HK-2 (cell line): ENCODE measurements around the gene ZBED4.

ENCODE experiments used
- DNase-seq: peaks from one replicate; pipeline ENCODE4 v3.0.0-alpha.2; 2018; ENCODE audit not compliant: unreplicated experiment

ZBED4 gene

DNA sequence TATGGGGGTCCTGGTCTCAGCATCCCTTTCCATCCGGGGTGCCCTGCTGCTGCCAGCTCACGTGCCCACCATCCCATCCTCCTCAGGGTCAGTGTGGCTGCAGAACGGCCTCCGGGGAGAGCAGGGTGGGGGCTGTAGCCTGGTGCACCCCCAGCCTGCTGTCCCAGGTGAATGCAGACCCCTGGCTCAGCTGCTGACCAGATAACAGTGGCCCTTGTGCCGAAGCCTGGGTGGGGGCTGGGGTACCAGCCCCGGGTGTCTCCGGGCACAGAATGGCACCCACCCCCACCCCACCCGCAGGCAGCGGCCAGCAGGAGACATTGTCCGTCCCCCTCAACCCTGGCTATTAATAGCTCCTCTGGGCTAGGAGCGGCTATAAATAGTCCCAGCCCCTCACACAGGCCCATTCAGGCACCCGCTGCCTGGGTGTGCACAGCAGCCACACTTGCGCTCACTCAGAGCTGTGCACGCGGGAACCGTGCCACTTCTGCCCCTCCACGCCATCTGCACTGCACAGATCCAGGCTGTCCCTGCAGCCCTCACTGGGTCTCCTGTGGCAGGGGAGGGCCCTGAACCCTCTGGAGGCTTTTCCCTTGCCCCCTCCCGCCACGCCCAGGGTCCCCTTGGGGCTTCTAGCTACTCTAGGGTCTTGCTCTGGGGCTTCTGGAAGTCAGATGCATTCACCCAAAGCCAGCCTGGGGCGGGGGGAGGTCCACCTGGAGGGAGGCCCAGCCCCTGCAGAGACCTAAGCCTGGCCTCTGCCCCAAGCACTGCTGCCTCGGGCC is 83.5 kb downstream of the ZBED4 start:
- no peak for DNase-seq

DNA sequence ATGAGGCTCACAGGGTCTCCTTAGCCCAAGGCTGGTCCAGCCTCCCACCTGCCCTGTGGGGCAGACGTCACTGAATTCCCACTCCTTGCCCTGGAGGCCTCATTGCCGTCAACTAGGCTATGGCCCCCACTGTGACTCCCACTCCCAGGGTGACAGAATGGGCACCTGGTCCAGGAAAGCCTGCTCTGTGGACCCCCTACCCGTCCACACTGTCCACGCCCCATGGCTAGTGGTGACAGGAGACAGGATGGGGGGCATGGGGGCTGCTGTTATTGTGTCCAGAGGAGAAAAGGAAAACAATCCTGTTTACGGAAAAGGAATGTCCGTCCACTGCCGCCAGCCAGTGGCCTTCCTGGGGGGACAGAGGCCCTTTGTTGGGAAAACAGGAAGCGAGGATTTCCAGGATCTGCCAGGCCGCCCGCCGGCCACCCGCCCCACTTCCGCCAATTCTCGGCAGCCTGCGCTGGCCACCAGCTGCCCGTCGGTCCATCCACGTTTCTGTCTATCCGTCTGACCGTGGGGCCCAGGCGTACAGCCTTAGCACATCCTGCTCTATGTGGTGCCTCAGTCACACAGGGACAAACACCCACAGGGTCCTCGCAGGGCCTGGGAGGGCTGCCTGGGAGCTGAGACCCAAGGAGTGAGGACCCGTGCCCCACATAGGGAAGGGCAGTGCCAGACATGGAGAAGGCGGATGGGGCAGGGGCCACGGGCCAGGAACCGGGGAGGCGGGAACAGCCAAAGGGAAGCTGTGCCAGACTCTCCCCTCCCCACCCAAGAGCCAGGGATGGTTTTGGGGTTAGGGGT is 84.3 kb downstream of the ZBED4 start:
- DNase-seq: no peak

DNA sequence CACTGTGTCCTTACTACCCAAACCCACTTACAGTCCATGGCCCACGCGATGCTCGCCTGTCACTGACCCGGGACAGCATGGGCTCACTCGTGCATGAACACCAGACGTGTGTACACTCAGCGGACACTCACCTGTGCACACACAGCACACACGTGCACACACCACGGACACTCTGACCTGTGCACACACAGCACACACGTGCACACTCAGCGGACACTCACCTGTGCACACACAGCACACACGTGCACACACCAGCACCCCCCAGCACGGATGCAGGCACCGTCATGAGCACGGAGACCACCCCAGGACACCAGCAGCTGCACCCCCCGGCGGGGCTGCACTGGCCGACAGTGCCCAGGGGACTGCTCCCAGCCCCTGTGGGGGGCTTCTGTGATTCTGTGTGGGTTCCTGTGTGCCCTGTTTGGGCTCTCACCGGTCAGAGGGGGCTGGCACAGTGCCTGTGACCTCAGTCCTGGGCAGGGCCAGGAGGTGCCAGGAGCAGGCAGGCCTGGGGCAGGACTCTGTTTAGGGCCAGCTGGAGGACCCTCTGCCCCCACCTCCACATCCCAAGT is 85.0 kb downstream of the ZBED4 start:
- no peak for DNase-seq
